ENCODE results near the gene PNCK. TPM values are rescaled to one million over a fixed set of nuclear protein-coding genes. Genes with fewer than 3 reads are reported as not detected.

Gene PNCK
- total RNA-seq, 4 donors from 2014 or later, result 0.46 to 0.60 TPM; not detected in 2

DNA sequence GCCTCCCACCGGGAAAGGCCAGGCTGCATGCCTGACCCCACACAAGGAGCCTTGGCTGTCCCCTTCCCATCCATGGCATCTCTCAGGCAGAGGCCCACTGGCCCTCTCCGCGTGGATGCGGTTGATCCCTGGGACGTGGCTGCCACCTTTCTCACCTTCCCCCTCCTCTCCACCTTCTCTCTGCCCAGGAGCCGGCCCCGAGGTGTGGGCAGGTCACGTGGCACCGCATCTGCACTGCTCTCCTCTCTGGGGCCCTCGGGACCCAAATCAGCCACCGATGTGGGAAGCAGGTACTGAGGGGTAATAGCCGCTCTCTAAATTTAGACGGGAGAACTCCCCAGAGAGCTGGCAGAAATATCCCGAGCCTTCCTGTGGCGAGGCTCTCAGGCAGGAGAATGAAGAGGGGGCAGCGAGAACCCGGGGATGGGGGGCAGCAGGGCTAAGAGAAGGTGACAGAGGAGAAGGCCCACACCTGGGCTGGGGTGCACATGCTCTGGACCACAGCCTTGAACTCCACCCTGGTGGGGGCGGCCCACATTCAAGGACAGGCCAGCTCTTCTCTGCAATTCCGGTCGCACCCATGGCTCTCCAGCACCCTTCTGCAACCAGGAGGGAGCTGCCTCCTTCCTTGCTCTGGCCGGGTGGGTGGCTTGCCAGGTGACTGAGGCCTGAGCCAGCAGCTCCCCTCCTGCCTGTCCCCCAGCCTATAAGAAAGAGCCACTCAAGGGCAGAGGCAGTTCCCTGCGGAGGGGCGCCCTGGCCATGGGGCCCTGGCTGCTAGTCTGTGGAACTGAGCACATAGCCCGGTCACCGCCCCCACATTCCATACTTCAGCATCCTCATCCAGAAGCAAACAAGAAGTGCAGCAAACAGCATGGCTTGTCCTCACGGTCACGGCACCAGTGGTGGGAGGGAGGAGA lies 36.2 kb downstream of the PNCK start:
- no peak for ATAC-seq (ENCODE audit: low FRiP score)
- DNase-seq (ENCODE audit: low spot score), result no peak
- TF ChIP-seq, protein P1, sequence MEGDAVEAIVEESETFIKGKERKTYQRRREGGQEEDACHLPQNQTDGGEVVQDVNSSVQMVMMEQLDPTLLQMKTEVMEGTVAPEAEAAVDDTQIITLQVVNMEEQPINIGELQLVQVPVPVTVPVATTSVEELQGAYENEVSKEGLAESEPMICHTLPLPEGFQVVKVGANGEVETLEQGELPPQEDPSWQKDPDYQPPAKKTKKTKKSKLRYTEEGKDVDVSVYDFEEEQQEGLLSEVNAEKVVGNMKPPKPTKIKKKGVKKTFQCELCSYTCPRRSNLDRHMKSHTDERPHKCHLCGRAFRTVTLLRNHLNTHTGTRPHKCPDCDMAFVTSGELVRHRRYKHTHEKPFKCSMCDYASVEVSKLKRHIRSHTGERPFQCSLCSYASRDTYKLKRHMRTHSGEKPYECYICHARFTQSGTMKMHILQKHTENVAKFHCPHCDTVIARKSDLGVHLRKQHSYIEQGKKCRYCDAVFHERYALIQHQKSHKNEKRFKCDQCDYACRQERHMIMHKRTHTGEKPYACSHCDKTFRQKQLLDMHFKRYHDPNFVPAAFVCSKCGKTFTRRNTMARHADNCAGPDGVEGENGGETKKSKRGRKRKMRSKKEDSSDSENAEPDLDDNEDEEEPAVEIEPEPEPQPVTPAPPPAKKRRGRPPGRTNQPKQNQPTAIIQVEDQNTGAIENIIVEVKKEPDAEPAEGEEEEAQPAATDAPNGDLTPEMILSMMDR (IDR thresholded peaks at IDR 0.05), result no peak

DNA sequence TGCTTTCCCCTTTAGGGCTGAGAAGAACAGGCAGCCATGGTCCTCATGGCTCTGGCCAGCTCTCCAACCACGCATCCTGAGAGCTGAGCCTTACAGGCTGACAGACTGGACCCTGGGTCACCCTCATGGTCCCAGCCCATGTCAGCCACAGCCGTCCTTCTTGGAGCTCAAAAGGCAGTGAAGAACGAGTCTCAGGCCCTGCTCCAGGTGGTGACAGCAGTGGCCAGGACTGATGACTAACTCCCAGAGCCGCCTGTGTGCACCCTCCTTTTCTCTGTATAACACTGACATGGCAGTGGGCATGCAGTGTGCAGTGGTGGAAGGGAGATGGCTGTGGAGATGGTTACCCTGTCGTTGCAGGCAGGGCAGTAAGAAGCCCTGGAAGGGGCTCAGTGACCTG lies 36.9 kb downstream of the PNCK start:
- TF ChIP-seq, protein P1 (IDR thresholded peaks at IDR 0.05), result no peak
- ATAC-seq (ENCODE audit: low FRiP score) (no peak), DNase-seq (ENCODE audit: low spot score) (no peak)

DNA sequence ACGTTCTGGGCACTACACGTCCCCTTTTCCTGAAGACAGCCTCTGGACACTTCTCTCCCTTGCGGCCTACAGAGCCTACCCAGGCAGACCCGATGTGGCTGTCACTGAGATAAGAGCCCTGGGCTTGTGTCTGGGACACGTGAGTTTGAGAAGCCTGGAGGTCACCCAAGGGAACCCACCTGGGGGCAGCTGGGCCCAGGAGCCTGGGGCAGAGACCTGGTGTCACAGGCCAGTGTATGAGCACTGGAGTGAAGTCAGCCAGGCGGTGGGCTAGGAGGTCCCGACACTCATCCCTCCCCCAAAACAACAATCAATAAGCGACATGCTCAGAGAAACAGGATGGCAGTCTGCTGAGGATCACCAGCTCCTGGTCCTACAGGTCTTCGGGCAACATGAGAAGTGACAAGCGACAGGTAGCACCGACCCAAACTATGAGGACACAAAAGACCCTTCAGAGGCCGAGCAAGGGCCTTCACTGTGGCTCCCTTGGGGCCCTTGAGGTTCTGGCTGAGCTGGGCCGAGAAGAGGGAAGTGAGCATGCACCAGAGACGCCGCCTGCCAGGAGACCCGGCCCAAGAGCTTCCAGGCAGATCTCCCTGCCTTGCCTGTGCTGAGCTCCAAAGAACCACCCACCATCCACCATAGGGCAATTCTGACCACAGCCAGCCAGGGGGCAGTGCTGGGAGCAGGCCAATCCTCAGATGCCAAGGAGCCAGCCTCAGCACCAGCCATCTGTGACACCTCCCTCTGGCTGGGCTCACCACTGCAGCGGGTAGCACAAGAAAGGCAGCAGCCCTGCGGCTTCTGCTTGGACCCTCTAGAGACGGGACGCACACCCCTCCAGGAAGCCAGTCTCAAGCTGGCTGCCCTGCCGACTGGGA lies 37.6 kb downstream of the PNCK start:
- DNase-seq (ENCODE audit: low spot score), result no peak
- ATAC-seq (ENCODE audit: low FRiP score), result no peak
- TF ChIP-seq, protein P1 (IDR thresholded peaks at IDR 0.05), result no peak

DNA sequence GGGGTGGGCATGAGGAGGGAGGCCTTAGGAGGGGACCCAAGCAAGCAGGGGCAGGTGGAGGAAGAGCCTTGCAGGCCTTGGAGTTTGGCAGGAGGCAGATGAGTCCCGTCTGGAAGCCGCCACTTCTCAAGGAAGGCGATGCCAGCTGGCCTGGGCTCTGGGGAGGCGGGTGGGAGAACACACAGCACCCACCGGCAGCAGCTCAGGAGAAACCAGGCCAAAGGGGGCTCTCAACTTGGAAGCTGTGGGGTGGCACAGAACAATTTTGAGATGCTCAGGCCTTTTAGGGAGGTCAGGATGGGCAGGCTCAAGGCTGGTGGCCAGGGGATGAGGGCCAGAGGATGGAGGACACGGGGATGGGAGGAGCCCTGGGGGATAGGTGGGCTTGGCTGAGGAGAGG lies 38.2 kb downstream of the PNCK start:
- DNase-seq (ENCODE audit: low spot score) (no peak), ATAC-seq (ENCODE audit: low FRiP score) (no peak)
- TF ChIP-seq, protein P1 (IDR thresholded peaks at IDR 0.05), result no peak

DNA sequence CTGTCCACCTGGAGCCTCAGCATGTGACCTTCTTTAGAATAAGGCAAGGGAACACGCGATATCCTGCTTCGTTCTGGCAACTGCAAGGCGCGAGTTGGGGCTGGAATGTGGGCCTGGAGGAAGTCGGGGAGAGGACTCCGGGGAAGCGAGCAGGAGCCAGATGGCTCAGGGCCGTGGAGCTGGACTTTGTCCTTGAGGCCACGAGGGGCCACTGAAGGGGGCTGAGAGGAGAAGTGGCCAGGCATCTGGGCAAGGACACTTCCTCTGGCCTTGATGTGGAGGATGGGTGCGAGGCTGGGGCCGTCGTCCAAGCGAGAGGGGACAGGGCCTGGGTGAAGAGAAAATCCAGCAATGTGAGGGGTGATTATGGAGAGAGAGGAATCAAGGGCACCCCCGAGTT lies 38.8 kb downstream of the PNCK start:
- TF ChIP-seq, protein P1 (IDR thresholded peaks at IDR 0.05), result no peak
- DNase-seq (ENCODE audit: low spot score) (no peak), ATAC-seq (ENCODE audit: low FRiP score) (no peak)

DNA sequence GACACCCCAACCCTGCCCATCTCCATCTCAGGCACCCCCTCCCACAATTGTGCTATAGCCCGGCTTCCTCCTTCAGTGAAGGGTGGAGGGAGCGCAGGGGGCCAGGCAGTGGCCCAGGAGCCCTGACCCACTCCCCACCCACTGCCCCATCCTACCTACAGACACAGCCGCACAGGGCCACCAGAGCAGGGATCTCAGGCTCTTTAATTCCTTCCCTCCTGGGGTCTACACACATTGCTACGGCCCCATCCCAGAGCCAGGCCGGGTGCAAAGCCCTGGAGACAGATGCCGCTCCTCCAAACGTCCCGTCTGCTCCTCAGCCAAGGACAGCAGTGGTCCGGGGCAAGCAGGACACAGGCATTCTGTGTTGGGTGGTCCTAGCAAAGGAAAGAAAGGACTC lies 39.4 kb downstream of the PNCK start:
- no peak for DNase-seq (ENCODE audit: low spot score)
- no peak for ATAC-seq (ENCODE audit: low FRiP score)
- TF ChIP-seq, protein P1 (IDR thresholded peaks at IDR 0.05), result no peak

All from omental fat pad (tissue), 4 donors.